GM12891 (cell line): ENCODE results near the gene CELF3.

Experiments used
- POLR2A ChIP-seq: IDR thresholded peaks from 2 replicates; pipeline ENCODE4 v1.6.1; 2011; ENCODE audit warnings: low read depth, low read length, control low read depth
- POLR2AphosphoS5 ChIP-seq: IDR thresholded peaks from 2 replicates; pipeline ENCODE4 v1.6.1; 2011; ENCODE audit warnings: low read depth, low read length, control low read depth

GRCh38 chr1:151708891-151709290, 7.7 kb downstream of the CELF3 start:
- TF ChIP-seq POLR2AphosphoS5 (no peak), POLR2A (no peak)
